ENCODE data around the gene NSRP1.
"Not testable (repeated sequence)": the region's sequence is repeated elsewhere in the genome, so short reads cannot be mapped to it uniquely, and the experiment has no call there.

Gene NSRP1

DNA sequence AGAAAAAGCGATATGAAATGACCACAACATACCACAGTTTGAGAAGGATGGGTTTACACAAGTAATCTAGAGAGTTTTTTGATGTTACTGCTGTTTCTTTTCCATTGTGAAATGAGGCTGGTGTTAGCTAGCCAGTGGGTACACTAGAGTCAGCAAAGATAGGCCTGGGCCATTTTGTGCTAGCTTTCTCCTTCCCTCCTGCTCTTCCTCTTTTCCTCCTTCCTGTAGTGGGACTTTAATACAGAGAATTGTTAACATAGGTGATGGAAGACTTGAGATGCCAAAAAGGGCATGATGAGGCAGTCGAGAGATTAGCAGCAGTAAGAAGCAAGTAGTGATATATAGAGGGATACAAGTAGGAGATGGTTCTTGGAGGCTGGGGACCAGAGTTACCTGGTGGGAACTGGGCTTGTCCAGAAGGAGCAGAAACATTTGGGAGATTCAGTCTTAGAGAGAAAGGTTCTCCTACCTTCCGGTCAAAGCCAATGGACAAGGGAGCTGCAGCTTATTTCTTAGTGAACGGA lies 7.7 kb downstream of the NSRP1 start:
- DNase-seq (ENCODE audit: low spot score): no peak

DNA sequence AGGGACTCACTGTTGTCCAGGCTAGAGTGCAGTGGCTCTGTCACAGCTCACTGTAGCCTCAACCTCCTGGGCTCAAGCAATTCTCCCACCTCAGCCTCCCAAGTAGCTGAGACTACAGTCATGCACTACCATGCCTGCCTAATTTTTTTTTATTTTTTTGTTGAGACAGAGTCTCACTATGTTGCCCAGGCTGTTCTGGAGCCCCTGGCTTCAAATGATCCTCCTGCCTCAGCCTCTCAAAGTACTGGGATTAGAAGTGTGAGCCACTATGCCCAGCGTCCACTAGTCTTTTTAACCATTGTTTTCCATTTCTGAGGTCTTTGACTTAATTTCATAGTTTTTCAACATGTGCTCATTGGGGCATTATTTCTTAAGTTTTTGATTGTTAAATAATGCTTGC lies 13.5 kb downstream of the NSRP1 start:
- no peak for DNase-seq (ENCODE audit: low spot score)

DNA sequence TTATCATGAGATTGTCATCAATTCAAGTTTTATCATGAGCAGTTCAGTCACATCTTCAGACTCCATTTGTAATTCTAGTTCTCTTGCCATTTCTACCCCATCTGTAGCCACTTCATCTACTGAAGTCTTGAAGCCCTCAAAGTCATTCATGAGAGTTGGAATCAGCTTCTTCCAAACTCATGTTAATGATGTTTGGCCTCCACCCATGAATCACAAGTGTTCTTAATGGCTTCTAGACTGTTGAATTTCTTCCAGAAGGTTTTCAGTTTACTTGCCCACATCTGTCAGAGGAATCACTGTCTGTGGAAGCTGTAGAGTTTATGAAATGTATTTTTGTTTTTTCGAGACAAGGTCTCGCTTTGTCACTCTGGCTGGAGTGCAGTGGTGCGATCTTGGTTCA lies 16.0 kb downstream of the NSRP1 start:
- no peak for DNase-seq (ENCODE audit: low spot score)

DNA sequence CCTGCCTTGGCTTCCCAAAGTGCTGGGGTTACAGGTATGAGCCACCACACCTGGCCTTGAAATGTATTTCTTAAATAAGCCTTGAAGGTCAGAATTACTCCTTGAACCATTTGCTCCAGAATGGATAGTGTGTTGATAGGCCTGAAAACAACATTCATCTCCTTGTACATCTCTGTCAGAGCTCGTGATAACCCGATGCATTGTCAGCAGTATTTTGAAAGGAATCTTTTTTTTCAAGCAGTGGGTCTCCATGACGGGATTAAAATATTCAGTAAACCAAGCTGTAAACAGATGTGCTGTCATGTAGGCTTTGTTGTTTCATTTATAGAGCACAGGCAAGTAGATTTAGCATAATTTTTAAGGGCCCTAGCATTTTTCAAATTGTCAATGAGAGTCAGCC lies 16.6 kb downstream of the NSRP1 start:
- no peak for DNase-seq (ENCODE audit: low spot score)

DNA sequence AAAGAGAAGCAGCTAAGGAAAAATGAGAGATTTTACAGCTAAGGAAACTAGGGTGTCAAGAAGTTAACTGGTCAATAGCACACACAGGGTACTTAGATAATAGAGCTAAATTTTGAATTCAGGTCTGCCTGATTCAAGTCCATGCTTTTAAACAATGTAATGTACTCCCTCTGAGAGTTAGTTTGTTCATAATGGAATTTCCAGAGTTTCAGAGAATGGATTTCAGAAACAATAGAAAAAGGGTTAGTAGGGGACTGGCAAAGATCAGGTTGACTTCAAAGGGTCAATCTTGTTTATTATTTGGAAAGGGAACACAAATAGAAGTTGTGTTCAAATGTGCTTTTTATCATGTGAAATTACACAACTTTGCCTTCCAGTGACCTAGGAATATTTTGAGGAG lies 17.9 kb downstream of the NSRP1 start:
- DNase-seq (ENCODE audit: low spot score): no peak

DNA sequence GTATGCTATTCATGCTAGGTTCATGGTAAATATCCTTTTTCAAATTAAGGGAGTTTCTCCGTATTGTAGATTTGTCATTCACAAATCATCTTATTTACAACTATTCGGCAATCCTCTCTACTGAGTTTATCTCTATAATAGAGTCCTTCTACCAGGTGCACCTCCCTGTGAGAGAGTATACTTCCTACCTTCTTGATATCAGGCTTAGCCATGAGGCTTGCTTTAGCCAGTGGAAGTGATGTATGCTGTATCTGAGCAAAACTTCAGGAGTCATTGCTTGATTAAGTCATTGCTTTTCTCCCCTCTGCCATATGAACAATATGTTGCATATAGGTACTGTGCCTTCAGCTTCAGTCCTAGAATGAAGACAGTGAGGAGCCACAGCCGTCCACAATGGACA lies 20.5 kb downstream of the NSRP1 start:
- DNase-seq (ENCODE audit: low spot score): no peak

DNA sequence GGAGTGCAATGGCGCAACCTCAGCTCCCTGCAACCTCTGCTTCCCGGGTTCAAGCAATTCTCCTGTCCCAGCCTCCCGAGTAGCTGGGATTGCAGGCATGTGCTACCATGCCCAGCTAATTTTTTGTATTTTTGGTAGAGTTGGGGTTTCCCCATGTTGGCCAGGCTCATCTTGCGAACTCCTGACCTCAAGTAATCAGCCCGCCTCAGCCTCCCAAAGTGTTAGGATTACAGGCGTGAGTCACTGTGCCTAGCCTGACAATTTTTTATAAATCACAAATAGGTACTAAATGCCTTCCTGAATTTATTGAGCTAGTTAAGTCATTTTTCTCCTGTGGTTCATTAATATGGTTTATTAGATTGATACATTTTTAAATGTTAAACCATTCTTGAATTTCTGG lies 31.2 kb downstream of the NSRP1 start:
- not testable (repeated sequence) for DNase-seq (ENCODE audit: low spot score)

DNA sequence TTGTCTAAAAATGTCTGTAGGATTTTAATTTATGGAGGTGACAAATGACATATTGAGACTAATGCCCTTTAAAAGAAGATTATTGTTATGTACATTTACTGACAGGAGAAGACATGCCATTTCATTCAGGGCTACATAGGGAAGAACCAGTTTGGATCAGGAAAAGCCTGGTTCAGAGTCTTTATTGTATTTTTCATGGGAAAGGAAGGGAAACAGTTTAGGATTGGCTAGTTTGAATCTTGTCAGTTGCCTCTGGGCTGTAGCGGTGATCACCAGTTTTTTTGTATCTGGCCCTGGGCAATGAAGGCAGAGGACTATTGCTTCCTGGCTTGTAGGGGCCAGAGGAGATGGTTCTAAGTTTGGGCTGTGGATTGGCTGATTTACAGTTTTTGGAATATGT lies 31.8 kb downstream of the NSRP1 start:
- DNase-seq (ENCODE audit: low spot score): no peak

DNA sequence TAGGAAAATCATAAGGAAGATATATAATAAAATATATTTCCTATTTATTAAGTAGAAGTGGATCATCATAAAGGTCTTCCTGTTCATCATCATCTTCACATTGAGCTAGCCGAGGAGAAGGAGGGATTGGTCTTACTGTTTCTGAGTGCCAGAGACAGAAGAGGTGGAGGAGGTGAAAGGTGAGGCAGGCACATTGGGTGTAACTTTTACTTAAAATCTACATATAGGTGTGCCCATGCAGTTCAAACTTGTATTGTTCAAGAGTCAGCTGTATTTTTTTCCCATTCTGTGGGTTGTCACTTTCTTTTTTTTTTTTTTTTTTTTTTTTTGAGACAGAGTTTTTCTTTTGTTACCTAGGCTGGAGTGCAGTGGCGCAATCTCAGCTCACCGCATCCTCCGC lies 34.9 kb downstream of the NSRP1 start:
- no peak for DNase-seq (ENCODE audit: low spot score)

DNA sequence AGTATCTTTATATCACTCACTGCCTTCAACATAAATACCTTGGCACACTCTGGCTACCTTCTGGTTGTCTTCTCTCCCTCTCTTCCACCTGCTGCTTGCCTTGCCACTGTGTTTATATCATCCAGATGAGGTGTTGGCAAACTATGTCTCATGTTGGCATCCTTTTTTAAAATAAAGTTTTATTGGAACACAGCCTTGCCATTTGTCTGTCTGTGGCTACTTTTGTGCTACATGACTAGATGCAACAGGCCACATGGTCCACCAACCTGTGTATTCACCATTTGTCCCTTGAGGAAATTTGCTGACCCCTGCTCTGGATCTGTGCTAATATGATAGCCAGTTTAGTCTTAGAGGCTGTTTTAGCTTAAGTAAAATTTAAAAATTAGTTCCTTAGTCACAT lies 36.8 kb downstream of the NSRP1 start:
- DNase-seq (ENCODE audit: low spot score): no peak

DNA sequence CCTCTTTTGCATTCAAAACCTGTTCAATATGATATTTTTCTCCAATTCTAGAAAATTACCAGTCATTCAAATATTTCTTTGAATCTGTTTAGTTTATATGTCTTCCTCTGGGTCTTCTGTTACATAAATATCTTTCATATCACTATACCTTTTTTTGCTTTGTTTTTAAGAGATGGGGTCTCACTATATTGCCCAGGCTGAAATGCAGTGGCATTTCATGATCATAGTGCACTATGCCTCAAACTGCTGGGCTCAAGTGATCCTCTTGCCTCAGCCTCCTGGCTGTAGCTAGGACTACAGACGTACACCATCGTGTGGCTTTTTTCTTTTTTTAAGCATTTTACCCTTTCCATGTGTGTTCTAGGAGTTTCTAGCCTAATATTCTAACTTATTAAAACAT lies 38.8 kb downstream of the NSRP1 start:
- DNase-seq (ENCODE audit: low spot score): no peak

DNA sequence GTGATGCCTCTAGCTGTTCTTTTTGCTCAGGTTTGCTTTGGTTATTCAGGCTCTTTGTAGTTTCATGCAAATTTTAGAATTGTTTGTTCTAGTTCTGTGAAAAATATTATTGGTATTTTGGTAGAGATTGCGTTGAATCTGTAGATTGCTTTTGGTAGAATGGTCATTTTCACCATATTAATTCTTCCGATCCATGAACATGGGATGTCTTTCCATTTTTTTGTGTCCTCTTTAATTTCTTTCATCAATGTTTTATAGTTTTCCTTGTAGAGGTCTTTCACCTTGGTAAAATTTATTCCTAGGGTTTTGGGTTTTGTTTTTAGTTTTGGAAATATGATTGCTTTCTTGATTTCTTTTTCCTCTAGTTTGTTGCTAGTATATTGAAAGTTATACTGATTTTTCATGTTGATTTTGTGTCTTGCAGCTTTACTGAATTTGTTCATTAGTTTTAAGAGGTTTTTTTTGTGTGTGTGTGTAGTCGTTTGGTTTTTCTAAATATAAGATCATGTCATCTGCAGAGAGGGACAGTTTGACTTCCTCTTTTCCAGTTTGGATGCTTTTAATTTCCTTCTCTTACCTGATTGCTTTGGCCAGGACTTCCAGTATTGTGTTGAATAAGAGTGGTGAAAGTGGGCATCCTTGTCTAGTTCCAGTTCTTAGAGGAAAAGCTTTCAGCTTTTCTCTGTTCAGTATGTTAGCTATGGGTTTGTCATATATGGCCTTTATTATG lies 42.4 kb downstream of the NSRP1 start:
- DNase-seq (ENCODE audit: low spot score): no peak

DNA sequence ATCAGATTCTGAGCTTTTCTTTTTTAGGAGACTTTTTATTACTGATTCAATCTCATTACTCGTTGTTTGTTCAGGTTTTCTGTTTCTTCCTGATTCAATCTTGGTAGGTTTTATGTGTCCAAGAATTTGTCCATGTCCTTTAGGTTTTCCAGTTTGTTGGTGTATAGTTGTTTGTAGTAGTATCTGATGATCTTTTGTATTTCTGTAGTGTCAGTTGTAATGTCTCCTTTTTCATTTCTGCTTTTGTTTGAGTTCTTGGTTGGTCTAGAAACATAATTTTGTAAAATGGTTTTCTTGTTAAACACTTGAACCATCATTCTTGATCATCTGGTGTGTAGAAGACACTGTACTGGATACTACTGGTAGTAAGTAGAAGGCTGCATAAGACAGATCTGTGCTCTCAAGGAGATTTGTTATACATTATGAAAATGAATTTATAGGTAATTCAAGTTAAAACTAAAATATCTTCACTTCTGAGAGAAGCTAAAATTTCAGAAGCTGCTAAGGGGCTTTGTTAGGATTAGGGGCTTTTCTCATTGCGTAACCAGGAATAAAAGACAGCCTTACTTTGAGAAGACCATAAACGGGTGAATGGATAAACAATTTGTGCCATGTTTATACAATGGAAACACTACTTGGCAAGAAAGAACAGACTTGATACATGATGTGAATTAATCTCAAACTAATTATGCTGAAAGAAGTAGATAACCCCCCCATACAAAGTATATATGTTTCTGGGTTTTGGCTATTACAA lies 44.0 kb downstream of the NSRP1 start:
- no peak for DNase-seq (ENCODE audit: low spot score)

DNA sequence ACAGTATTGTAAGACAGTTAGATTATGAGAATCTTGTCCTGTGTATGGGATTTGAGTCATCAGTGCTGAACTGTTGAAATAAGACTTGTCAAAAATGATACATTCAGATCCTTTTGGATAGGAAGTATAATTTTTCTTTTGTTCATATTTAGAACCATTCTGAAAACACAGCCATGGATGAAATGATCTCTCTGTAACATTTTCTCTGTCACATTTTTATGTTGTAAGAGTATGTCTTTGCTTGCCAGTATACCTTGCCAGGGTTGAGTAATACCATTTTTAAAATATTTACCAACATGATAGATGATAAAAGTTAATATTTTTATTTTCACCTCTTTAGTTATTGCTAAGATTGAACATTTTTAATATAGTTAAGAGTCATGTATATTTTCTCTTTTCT lies 45.0 kb downstream of the NSRP1 start:
- no peak for DNase-seq (ENCODE audit: low spot score)

DNA sequence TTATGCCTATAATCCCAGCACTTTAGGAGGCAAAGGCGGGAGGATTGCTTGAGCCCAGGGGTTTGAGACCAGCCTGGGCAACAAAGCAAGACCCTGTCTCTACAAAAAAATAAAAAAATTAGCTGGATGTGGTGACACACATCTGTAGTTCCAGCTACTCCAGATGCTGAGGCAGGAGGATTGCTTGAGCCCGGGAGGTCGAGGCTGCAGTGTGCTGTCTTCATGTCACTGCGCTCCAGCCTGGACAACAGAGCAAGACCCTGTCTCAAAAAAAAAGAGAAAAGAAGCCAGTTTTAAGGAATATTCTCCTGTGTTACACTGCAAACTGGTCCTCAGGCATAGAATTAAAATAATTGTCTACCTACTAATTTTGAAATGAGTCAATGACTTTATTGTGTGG lies 47.9 kb downstream of the NSRP1 start:
- DNase-seq (ENCODE audit: low spot score): no peak

DNA sequence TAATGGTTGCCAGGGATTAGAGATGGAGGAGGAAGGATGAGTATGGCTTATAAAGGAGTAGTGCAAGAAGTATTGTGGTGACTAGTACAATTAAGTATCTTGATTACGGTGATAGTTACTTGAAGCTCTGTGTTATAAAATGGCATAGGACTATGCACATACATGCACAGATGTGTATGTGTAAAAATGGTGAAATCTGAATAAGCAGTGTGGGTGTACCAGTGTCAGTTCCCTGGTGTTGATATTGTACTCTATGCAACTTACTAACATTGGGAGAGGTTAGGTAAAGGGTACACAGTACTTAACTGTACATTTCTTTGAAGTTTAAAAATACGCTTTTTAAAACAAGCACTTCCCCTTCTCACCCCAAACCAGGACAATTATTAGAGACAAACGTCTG lies 48.5 kb downstream of the NSRP1 start:
- DNase-seq (ENCODE audit: low spot score): no peak

DNA sequence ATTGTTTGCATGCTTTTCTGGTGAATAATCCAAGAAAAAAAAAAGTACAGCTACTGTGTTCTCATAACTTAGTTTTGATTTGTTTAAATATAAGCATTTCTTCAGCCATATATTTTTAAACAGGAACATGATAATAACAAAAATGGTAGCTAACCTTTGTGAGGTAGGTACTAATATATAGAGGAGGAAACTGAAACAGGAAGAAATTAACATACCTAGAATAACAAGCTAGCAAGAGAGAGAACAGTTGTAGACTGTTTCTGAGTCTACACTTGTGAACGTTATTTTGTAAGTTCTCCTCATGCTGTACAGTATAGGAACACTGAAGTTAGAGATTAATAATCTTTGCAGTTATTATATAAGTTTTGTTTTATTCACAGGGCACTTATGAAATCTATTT lies 49.3 kb downstream of the NSRP1 start:
- no peak for DNase-seq (ENCODE audit: low spot score)

DNA sequence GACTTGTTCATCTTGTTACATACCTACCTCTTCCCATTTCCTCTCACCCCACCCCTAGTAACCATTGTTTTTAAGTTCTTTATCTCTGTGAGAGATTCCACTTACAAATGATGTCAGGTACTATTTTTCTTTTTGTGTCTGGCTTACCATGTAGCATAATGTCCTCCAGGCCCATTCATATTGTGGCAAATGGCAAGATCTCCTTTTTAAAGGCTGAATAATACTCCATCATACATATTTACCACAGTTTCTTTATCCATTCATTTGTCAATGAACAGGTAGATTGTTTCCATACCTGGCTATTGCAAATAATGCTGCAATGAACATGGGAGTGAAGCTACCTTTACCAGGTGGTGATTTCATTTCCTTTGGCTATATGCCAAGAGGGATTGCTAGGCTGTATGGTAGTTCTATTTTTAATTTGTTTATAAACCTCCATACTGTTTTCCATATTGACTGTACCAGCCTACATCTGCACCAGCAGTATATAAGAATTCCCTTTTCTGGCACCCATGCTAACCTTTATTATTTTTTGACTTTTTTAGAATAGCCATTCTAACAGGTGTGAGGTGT lies 53.9 kb downstream of the NSRP1 start:
- DNase-seq (ENCODE audit: low spot score): no peak

DNA sequence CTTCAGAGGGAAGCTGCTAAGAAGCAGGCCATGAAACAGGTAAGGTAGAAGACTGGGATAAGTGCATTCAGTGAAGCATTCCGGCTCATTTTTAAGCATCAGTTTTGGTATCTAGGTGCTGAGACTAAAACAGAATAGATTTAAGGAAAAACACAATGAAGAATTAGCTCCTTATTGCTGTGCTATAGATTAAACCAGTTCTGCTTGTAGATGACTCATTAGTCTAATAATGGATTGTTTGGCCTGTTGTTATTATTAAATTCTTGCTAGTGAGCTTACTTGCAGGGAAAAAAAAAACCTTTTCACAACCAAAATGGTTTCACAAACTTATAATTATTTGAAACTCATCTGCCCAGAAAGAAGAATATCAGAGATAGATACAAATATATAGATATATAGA lies 55.9 kb downstream of the NSRP1 start:
- no peak for DNase-seq (ENCODE audit: low spot score)

DNA sequence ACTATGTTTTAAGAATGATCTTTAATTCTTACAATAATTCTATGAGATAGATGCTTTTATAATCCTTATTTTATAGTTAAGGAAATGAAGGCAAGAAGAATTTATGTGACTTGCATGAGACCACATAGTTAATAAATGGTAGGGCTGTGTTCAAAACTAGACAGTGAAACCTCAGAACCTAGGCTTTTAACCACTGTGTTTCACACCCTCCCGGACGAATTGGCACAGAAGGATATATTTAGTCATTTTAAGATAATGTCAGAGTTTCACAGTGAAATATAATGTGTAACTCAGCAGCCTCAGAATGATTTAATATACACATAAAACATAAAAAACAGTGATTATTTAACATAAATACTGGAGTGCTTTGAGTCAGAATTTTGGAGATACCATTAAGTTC lies 57.0 kb downstream of the NSRP1 start:
- no peak for DNase-seq (ENCODE audit: low spot score)

DNA sequence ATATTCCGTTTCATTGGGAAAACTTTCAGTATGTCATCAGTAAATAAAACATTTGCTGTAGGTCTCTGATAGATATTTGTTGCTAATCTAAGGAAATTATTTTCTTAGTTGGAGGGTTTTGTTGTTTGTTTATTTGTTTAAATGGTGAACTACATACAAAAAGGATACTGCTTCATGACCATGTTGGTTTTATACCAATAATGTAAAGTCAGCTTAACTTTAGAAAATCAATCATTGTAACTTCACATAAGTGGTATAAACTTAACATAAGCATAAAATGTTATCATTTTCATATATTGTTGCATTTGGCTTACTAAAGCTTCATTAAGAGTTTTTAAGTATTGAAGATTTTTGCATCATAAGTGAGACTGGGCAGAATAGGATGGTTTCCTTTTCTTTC lies 57.9 kb downstream of the NSRP1 start:
- no peak for DNase-seq (ENCODE audit: low spot score)

DNA sequence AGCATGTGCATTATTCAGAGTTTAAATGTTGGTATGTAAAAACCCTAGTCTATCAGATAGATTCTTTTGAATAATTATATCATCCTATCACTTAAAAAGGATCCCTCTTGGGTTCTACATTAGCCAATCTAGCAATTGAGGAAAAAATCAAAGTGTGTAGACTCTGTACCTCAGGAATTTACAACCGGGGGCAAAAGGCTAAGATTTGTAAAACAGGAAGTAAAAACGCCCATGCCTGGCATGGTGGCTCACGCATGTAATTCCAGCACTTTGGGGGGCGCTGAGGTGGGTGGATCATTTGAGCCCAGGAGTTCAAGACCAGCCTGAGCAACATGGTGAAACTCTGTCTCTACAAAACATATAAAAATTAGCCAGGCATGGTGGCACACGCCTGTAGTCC lies 60.2 kb downstream of the NSRP1 start:
- DNase-seq (ENCODE audit: low spot score): no peak

DNA sequence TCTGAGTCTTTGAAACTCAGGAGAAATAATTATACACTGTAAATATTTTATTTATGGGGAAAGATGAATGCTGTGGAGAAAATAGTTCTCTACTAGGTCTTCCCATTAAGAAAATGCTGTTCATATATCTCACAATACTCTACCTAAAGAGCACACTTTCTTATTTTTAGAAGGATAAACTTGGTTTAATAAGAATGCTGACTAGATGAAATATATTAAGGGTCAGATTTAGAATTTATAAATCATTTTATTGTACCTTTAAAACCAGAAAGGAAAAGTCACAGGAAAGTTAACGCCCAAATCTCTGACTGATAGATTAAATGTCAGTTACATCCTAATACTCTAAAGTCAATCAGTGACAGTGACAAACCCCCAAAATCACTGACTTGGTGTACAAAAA lies 70.1 kb downstream of the NSRP1 start:
- no peak for DNase-seq (ENCODE audit: low spot score)
